Duodenal mucosa (tissue), 2 donors: ENCODE data around the gene POLR3E.

Experiments
- H3K27ac ChIP-seq: one replicate; pipeline ENCODE4 v1.7.0; 2013; ENCODE audit warnings: low read depth, low read length
- H3K27me3 ChIP-seq, 2 donors: one replicate each; pipeline ENCODE4 v1.7.0; 2013; ENCODE audit warnings: low read length in 2 of 2, control low read depth in 1 of 2; ENCODE audit not compliant: insufficient read depth in 2 of 2, control insufficient read depth in 1 of 2
- H3K36me3 ChIP-seq, 2 donors: one replicate each; pipeline ENCODE4 v1.7.0; 2013; ENCODE audit warnings: low read length in 2 of 2, control low read depth in 1 of 2; ENCODE audit not compliant: insufficient read depth in 2 of 2, control insufficient read depth in 1 of 2
- H3K4me1 ChIP-seq, 2 donors: one replicate each; pipeline ENCODE4 v1.7.0; 2013; ENCODE audit warnings: low read length in 2 of 2, control low read depth in 1 of 2; ENCODE audit not compliant: insufficient read depth in 2 of 2, control insufficient read depth in 1 of 2
- H3K4me3 ChIP-seq, 2 donors: one replicate each; pipeline ENCODE4 v1.7.0; 2013; ENCODE audit warnings: low read length in 2 of 2, low read depth in 1 of 2
- H3K9ac ChIP-seq, 2 donors: one replicate each; pipeline ENCODE4 v1.7.0; 2013; ENCODE audit warnings: low read length in 2 of 2, low read depth in 1 of 2
- H3K9me3 ChIP-seq, 2 donors: one replicate each; pipeline ENCODE4 v1.7.0; 2013; ENCODE audit warnings: low read length in 2 of 2, control low read depth in 1 of 2; ENCODE audit not compliant: control insufficient read depth in 1 of 2

The POLR3E gene

GRCh38 chr16:22323959-22324786 is 27.0 kb downstream of the POLR3E start:
- peaks cover 0 to 3% of the 10 kb centered on the region in 2 donors for H3K4me1 ChIP-seq
- no peak overlapping the region for H3K4me3 ChIP-seq
- no peaks in the 10 kb centered on the region for H3K9me3 ChIP-seq
- H3K36me3 ChIP-seq, result peaks cover 27 to 82% of the 10 kb centered on the region in 2 donors
- no peak overlapping the region for H3K9ac ChIP-seq
- H3K27ac ChIP-seq, result no peak overlapping the region
- no peaks in the 10 kb centered on the region for H3K27me3 ChIP-seq

GRCh38 chr16:22324787-22325597 is 27.8 kb downstream of the POLR3E start:
- Histone ChIP-seq H3K4me3 (no peak overlapping the region), H3K27me3 (no peaks in the 10 kb centered on the region), H3K9ac (no peak overlapping the region), H3K4me1 (peaks cover 0 to 3% of the 10 kb centered on the region in 2 donors), H3K27ac (no peak overlapping the region), H3K36me3 (peaks cover 27 to 85% of the 10 kb centered on the region in 2 donors), H3K9me3 (no peaks in the 10 kb centered on the region)

GRCh38 chr16:22325598-22326368 is 28.6 kb downstream of the POLR3E start:
- H3K9me3 ChIP-seq, result no peaks in the 10 kb centered on the region
- no peak overlapping the region for H3K9ac ChIP-seq

GRCh38 chr16:22326369-22326652 is 29.1 kb downstream of the POLR3E start:
- H3K9me3 ChIP-seq, result no peaks in the 10 kb centered on the region
- H3K9ac ChIP-seq, result no peak overlapping the region
- H3K27me3 ChIP-seq, result no peaks in the 10 kb centered on the region
- H3K36me3 ChIP-seq, result peaks cover 27 to 76% of the 10 kb centered on the region in 2 donors
- H3K27ac ChIP-seq, result no peak overlapping the region
- peaks cover 0 to 3% of the 10 kb centered on the region in 2 donors for H3K4me1 ChIP-seq
- H3K4me3 ChIP-seq, result no peak overlapping the region

More at GRCh38 chr16:22325598-22326368, 28.6 kb downstream of the POLR3E start:
- Histone ChIP-seq H3K4me1 (peaks cover 0 to 3% of the 10 kb centered on the region in 2 donors), H3K27me3 (no peaks in the 10 kb centered on the region), H3K4me3 (no peak overlapping the region), H3K36me3 (peaks cover 27 to 81% of the 10 kb centered on the region in 2 donors), H3K27ac (no peak overlapping the region)

- Histone ChIP-seq H3K9me3 (no peaks in the 10 kb centered on the region), H3K4me1 (peaks cover 0 to 3% of the 10 kb centered on the region in 2 donors), H3K9ac (no peak overlapping the region), H3K27ac (no peak overlapping the region), H3K4me3 (no peak overlapping the region), H3K27me3 (no peaks in the 10 kb centered on the region), H3K36me3 (peaks cover 23 to 76% of the 10 kb centered on the region in 2 donors)
Measured at GRCh38 chr16:22326771-22327445, 29.7 kb downstream of the POLR3E start.

GRCh38 chr16:22327446-22327775 is 30.2 kb downstream of the POLR3E start:
- Histone ChIP-seq H3K9me3 (no peaks in the 10 kb centered on the region), H3K27ac (no peak overlapping the region), H3K4me1 (peaks cover 0 to 3% of the 10 kb centered on the region in 2 donors), H3K9ac (no peak overlapping the region), H3K36me3 (peaks cover 23 to 76% of the 10 kb centered on the region in 2 donors), H3K27me3 (no peaks in the 10 kb centered on the region), H3K4me3 (no peak overlapping the region)

GRCh38 chr16:22328081-22328725 is 31.0 kb downstream of the POLR3E start:
- Histone ChIP-seq H3K27ac (no peak overlapping the region), H3K4me1 (peaks cover 0 to 3% of the 10 kb centered on the region in 2 donors), H3K9me3 (no peaks in the 10 kb centered on the region), H3K36me3 (peaks cover 23 to 73% of the 10 kb centered on the region in 2 donors), H3K27me3 (no peaks in the 10 kb centered on the region), H3K4me3 (no peak overlapping the region), H3K9ac (no peak overlapping the region)

GRCh38 chr16:22329199-22329695 is 32.0 kb downstream of the POLR3E start:
- Histone ChIP-seq H3K4me1 (peaks cover 0 to 3% of the 10 kb centered on the region in 2 donors), H3K4me3 (no peak overlapping the region), H3K36me3 (peaks cover 29 to 73% of the 10 kb centered on the region in 2 donors), H3K9ac (no peak overlapping the region), H3K27me3 (no peaks in the 10 kb centered on the region), H3K27ac (no peak overlapping the region), H3K9me3 (no peaks in the 10 kb centered on the region)

- no peak overlapping the region for H3K27ac ChIP-seq
Measured at GRCh38 chr16:22330326-22330725, 33.1 kb downstream of the POLR3E start.

More at GRCh38 chr16:22330326-22330725, 33.1 kb downstream of the POLR3E start:
- Histone ChIP-seq H3K36me3 (peaks cover 29 to 72% of the 10 kb centered on the region in 2 donors), H3K27me3 (no peaks in the 10 kb centered on the region), H3K4me1 (peaks cover 0 to 3% of the 10 kb centered on the region in 2 donors), H3K4me3 (no peak overlapping the region), H3K9me3 (no peaks in the 10 kb centered on the region), H3K9ac (no peak overlapping the region)
